Right lobe of liver (tissue), 4 donors: ENCODE data around the gene MASTL.

Experiments
- CTCF ChIP-seq, 4 donors: fragments of 200-600 bp in 3 of 4; fragments of 450-650 bp in 1 of 4; IDR thresholded peaks; one replicate each; pipeline versions ENCODE4 v1.5.1 to v1.8.0; 2016 to 2022; ENCODE audit warnings: antibody characterized with exemption in 4 of 4, mild to moderate bottlenecking in 2 of 4
- POLR2A ChIP-seq: fragments of 450-650 bp; IDR thresholded peaks from one replicate; pipeline ENCODE4 v1.6.1; 2017; ENCODE audit warnings: antibody characterized with exemption, mild to moderate bottlenecking
- donor health status: DM: no; HTN: no; CAD: no.
- donor health status: DM: no; HTN: no; CAD: no.
- donor health status: DM: no; HTN: yes; CAD: no.

DNA sequence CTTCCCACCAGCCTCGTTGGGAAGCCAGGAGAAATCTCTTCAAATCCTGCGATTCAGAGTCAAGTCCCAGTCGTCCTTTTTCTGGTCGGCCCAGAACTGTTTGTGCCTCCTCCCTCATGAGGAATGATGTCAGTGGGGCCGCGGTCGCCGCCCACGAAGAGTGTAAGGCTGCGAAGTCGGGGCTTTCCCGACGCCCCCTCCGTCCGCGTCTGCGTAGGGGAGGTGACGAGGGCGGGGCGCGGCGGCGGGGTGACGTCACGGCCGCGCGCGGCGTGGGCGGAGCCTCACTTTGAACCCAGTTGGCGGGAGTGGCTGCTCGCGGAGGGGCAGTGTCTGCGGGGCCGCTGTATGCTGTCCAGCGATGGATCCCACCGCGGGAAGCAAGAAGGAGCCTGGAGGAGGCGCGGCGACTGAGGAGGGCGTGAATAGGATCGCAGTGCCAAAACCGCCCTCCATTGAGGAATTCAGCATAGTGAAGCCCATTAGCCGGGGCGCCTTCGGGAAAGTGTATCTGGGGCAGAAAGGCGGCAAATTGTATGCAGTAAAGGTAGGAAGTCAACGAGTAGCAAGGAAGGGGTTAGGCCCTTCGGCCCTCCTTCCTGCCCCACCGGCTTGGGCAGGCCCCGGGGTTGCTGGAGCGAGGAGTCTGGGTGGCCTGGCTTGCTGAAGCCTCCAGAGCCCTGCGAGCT lies at the start of gene MASTL:
- TF ChIP-seq CTCF (IDR thresholded peaks at IDR 0.05): peak in 1 of 4 donors; percentile 5
- peak; percentile 92 for TF ChIP-seq POLR2A
